CD4-positive, alpha-beta memory T cell (primary cell): ENCODE results near the gene SLC16A5. TPM values are rescaled to one million over a fixed set of nuclear protein-coding genes. Genes with fewer than 3 reads are reported as not detected.

Source experiments
- CTCF ChIA-PET: fragments of 350-600 bp; sonication (Branson Sonifier 250); formaldehyde crosslinking; loops from one replicate; lab custom pipeline; 2021; ENCODE audit warnings: inconsistent platforms; ENCODE audit not compliant: partially characterized antibody; lab: Charles Lee
- POLR2A ChIA-PET: fragments of 350-600 bp; sonication (Branson Sonifier 250); formaldehyde crosslinking; loops from one replicate; lab custom pipeline; 2021; ENCODE audit not compliant: partially characterized antibody; lab: Charles Lee
- DNase-seq, 5 donors: peaks; one replicate each; pipeline versions ENCODE4 v3.0.0 to v3.0.0-alpha.2; 2020 to 2022; ENCODE audit warnings: mixed read lengths in 1 of 5
- H3K27ac ChIP-seq: one replicate; pipeline ENCODE4 v1.7.0; 2013; ENCODE audit warnings: low read depth, low read length
- H3K27me3 ChIP-seq: 2 replicates; pipeline ENCODE4 v1.7.0; 2013; ENCODE audit warnings: mild to moderate bottlenecking, low read length, moderate library complexity; ENCODE audit not compliant: insufficient read depth
- H3K36me3 ChIP-seq: 2 replicates; pipeline ENCODE4 v1.7.0; 2013; ENCODE audit warnings: mild to moderate bottlenecking, low read length, moderate library complexity; ENCODE audit not compliant: insufficient read depth
- H3K4me1 ChIP-seq: 2 replicates; pipeline ENCODE4 v1.7.0; 2013; ENCODE audit warnings: mild to moderate bottlenecking, low read length, moderate library complexity; ENCODE audit not compliant: insufficient read depth
- H3K4me3 ChIP-seq, 2 donors: one replicate each; pipeline ENCODE4 v1.7.0; 2013; ENCODE audit warnings: low read length in 2 of 2, mild to moderate bottlenecking in 1 of 2
- H3K9me3 ChIP-seq, 2 donors: one replicate each; pipeline ENCODE4 v1.7.0; 2013; ENCODE audit warnings: low read length in 2 of 2, control low read depth in 1 of 2; ENCODE audit not compliant: control insufficient read depth in 1 of 2
- H3K27ac Mint-ChIP-seq, 7 donors: one replicate each; pipeline ENCODE4 v1.8.0; 2020 to 2021; ENCODE audit warnings: mixed read lengths in 7 of 7, mild to moderate bottlenecking in 6 of 7, inconsistent platforms in 3 of 7, moderate library complexity in 3 of 7
- H3K27me3 Mint-ChIP-seq, 2 donors: one replicate each; pipeline ENCODE4 v1.8.0; 2020 to 2021; ENCODE audit warnings: mixed read lengths in 2 of 2
- H3K36me3 Mint-ChIP-seq, 2 donors: one replicate each; pipeline ENCODE4 v1.8.0; 2020 to 2021; ENCODE audit warnings: mixed read lengths in 2 of 2, inconsistent platforms in 1 of 2, mild to moderate bottlenecking in 1 of 2
- H3K4me1 Mint-ChIP-seq, 4 donors: one replicate each; pipeline ENCODE4 v1.8.0; 2020 to 2021; ENCODE audit warnings: mixed read lengths in 4 of 4, mild to moderate bottlenecking in 1 of 4
- H3K4me3 Mint-ChIP-seq, 8 donors: one replicate each; pipeline ENCODE4 v1.8.0; 2020 to 2021; ENCODE audit warnings: mixed read lengths in 8 of 8, mild to moderate bottlenecking in 7 of 8, moderate library complexity in 6 of 8, inconsistent platforms in 3 of 8
- H3K9me3 Mint-ChIP-seq, 8 donors: one replicate each; pipeline ENCODE4 v1.8.0; 2020 to 2021; ENCODE audit warnings: mixed read lengths in 8 of 8, mild to moderate bottlenecking in 5 of 8, inconsistent platforms in 3 of 8, moderate library complexity in 1 of 8
- intact Hi-C: fragments of 100-400 bp; cut with micrococcal nuclease; formaldehyde crosslinking; loops from one replicate; pipeline ENCODE4 v1.15.1; 2023
- polyA plus RNA-seq, 2 donors: library from polyadenylated mRNA; unstranded; fragments of 300-500 nt; fragmentation: Illumina TruSeq; gene quantifications; one replicate each; pipeline ENCODE4 v1.2.3, GENCODE V29; 2021
- total RNA-seq, 2 experiments: library from RNA; stranded (reverse); gene quantifications; one replicate each; pipeline ENCODE4 v1.2.3, GENCODE V29; 2021

Gene SLC16A5
- total and polyA plus RNA-seq, 4 experiments from 2014 or later = 2.9 to 13.9 (median 8.1) TPM

DNA sequence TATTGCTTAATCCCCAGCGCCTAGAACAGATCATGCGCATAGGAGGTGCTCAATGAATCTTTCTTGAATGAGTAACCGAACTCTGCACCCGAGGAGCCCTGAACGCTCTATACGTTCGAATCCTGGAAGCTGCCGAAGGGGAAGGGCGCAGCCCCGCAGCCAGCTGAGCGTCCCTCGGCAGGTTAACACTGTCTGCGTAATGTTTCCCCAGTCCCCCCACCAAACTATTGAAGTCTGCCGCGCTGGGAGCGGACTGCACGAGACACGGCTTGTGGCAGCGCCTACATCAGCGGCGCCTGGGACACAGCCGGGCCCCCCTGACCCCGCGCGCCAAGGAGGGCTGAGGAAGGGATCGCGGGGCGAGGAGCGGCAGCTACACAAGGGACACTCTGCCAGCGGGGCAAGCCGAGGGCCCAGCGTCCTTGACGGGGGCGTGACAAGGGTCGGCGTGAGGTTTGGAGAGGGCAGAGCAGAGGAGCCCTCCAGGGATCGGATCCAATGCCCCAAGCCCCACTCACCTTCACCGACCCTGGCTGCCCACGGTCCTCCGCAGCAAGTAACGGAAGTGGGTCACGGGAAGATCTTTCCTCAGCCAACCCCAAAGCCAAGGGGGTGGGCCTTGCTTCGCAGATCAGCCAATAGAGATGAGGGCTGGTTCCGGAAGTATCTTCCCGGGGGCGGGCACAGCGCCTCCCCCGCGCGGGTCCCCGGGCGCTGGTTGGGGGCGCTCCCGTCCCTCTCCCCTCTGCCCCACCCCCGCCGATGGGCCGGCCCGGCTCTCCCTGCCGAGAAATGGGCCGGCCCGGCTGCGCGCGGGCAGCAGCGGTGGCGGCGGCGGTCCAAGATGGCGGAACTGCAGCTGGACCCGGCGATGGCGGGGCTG is 41.1 kb upstream of the SLC16A5 start, which contains the start of the genes ATP5PD and KCTD2:
ATP5PD (minus strand) TSS at position 563 of the 883 bp plus-strand sequence. CDS start 4,319 bp downstream, outside the sequence.
KCTD2 (plus strand) TSS at position 819 of the 883 bp plus-strand sequence; CDS start at position 845, 26 bp downstream.
- peaks cover 25 to 62% (median 40%) of the 10 kb centered on the region in 4 donors for H3K4me1 Mint-ChIP-seq
- peak within 1 kb of the TSS; percentile 95 to 100 (median 97) for H3K4me3 Mint-ChIP-seq
- ChIA-PET POLR2A (interaction anchor here (0.5 to 4.9 kb wide), 18 partner anchors 10 to 1520 kb away, joined by 3 to 119 read pairs (median 4); partner anchors contain the start of genes ARMC7, GRB2, MRPL58 and SLC16A5), CTCF (interaction anchor here (0.9 to 3.5 kb wide), 3 partner anchors 11 to 67 kb away, joined by 3 to 16 read pairs (median 3); partner anchors contain the start of gene MRPL58)
- H3K9me3 ChIP-seq = no peaks in the 10 kb centered on the region
- peak within 1 kb of the TSS; percentile 85 for H3K27ac ChIP-seq
- DNase-seq = peak; percentile 92 to 95 (median 94)
- H3K4me3 ChIP-seq = peak within 1 kb of the TSS; percentile 62 to 96
- peaks cover 30% of the 10 kb centered on the region for H3K4me1 ChIP-seq
- H3K36me3 ChIP-seq = peaks cover 7% of the 10 kb centered on the region
- H3K27me3 Mint-ChIP-seq = no peaks in the 10 kb centered on the region
- intact Hi-C loops = loop anchor here (1.0 to 2.0 kb wide), 7 partner anchors 10 to 620 kb away; partner anchors contain the start of genes ARMC7, HID1, MRPL58 and RECQL5
- H3K9me3 Mint-ChIP-seq = no peaks in the 10 kb centered on the region
- peaks cover 8 to 39% of the 10 kb centered on the region in 2 donors for H3K36me3 Mint-ChIP-seq
- peak within 1 kb of the TSS; percentile 96 to 98 (median 97) for H3K27ac Mint-ChIP-seq
- no peaks in the 10 kb centered on the region for H3K27me3 ChIP-seq

DNA sequence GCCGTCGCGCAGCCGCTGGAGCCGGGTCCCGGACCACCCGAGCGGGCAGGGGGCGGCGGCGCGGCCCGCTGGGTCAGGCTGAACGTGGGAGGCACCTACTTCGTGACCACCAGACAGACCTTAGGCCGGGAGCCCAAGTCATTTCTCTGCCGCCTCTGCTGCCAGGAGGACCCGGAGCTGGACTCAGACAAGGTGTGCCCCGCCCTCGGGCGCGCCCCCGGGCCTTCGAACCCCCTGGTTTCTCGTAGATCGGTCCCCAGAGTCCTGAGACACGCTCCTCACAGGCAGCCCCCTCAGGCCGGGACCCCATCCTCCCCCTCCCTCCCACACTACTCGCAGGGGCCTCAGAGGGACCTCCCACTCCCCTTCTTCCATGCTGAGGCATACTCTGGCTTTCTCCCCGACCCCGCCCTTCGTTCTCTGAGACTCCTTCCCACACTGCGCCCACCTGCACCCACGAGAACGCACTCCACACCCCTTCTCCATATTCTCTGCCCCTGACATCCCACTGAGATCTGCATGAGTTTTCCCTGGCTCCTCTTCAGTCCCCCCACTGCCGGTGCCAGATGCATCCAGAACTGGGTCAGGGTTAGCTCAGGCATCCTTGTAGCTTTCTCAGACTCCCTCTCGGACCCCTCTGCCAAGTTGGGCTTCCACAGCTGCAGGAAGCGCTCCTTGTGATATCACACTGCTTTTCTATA is 40.2 kb upstream of the SLC16A5 start:
- H3K27me3 Mint-ChIP-seq = no peaks in the 10 kb centered on the region
- no peaks in the 10 kb centered on the region for H3K9me3 Mint-ChIP-seq
- H3K27ac Mint-ChIP-seq = peak overlapping the region; percentile 88 to 98 (median 92)
- intact Hi-C loops = loop anchor here (1.0 to 2.0 kb wide), 6 partner anchors 11 to 619 kb away; partner anchors contain the start of genes ARMC7, HID1, RECQL5 and SAP30BP
- H3K4me3 Mint-ChIP-seq = peak overlapping the region; percentile 87 to 100 (median 95)
- ChIA-PET CTCF (interaction anchor here (1.6 to 3.5 kb wide), 4 partner anchors 12 to 310 kb away, joined by 3 to 16 read pairs (median 14); partner anchors contain the start of gene MRPL58), POLR2A (interaction anchor here (0.8 to 4.9 kb wide), 17 partner anchors 11 to 358 kb away, joined by 3 to 119 read pairs (median 4); partner anchors contain the start of genes ARMC7, CDR2L, GRB2 and JPT1)
- H3K9me3 ChIP-seq = no peaks in the 10 kb centered on the region
- DNase-seq = peak in 3 of 5 donors; percentile 11 to 53 (median 22)
- H3K36me3 Mint-ChIP-seq = peaks cover 14 to 34% of the 10 kb centered on the region in 2 donors
- H3K4me1 ChIP-seq = peaks cover 30% of the 10 kb centered on the region
- peaks cover 5% of the 10 kb centered on the region for H3K36me3 ChIP-seq
- H3K4me3 ChIP-seq = peak overlapping the region; percentile 51 to 62
- H3K27me3 ChIP-seq = no peaks in the 10 kb centered on the region
- peak overlapping the region; percentile 53 for H3K27ac ChIP-seq
- peaks cover 25 to 60% (median 41%) of the 10 kb centered on the region in 4 donors for H3K4me1 Mint-ChIP-seq

DNA sequence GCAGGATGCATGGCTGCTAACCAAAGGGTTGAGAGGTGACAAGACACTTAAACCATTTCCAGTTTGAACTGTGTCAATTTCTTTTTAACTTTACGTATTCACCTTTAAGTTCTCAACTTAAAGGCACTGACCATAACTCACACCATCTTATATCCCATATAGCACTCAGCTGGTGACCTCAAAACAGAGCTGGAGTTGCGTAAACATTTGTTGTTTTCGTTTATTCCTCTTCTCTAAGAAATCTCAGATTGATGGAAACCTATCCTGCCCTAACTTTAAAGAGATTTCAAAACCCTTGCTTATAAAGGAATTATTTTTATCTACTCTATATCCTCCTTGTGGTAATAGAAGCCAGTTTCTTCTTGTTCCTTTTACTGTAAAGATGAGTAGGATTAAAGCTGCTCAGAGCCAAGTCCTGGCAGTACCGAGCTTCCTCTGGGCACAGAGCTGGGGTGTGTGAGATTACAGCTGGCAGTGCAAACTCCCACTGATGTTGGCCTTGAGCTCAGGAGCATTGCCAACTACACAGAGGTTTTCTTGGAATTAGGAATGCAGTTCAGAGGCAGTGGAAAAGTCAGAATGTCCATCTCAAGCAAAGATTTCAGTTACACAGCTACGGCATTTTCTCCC is 39.4 kb upstream of the SLC16A5 start:
- no peaks in the 10 kb centered on the region for H3K27me3 Mint-ChIP-seq
- H3K36me3 Mint-ChIP-seq = peaks cover 21 to 39% of the 10 kb centered on the region in 2 donors
- CTCF ChIA-PET = interaction anchor here (0.8 to 3.5 kb wide), 6 partner anchors 10 to 311 kb away, joined by 3 to 16 read pairs (median 8); partner anchors contain the start of gene MRPL58
- Histone ChIP-seq H3K4me1 (peaks cover 30% of the 10 kb centered on the region), H3K4me3 (peak overlapping the region in 1 of 2 donors; percentile 62), H3K27ac (no peak overlapping the region), H3K27me3 (no peaks in the 10 kb centered on the region), H3K9me3 (no peaks in the 10 kb centered on the region), H3K36me3 (peaks cover 12% of the 10 kb centered on the region)
- peak overlapping the region; percentile 88 to 98 (median 92) for H3K27ac Mint-ChIP-seq
- H3K4me3 Mint-ChIP-seq = peak overlapping the region; percentile 87 to 100 (median 95)
- peaks cover 25 to 64% (median 43%) of the 10 kb centered on the region in 4 donors for H3K4me1 Mint-ChIP-seq
- POLR2A ChIA-PET = interaction anchor here (0.8 to 4.9 kb wide), 11 partner anchors 12 to 158 kb away, joined by 3 to 119 read pairs (median 6); partner anchors contain the start of genes ARMC7, CDR2L, JPT1 and MRPL58
- H3K9me3 Mint-ChIP-seq = no peaks in the 10 kb centered on the region
- intact Hi-C loops = no loop called here
- no peak for DNase-seq

DNA sequence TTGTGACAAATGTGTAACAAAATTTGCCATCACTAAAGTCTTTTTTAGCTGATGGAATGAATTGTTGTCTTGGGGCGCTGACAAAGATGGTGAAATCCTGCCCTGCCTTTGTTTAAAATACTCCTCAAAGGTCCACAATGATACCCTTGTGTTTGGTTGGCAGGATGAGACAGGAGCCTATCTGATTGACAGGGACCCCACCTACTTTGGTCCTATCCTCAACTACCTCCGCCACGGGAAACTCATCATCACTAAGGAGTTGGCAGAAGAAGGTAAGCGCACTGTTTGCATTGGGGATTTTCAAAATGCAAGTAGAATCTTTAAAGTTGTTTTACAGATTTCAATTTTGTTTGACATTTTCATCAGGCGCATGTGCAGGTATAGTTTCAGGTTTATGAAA is 38.7 kb upstream of the SLC16A5 start:
- Mint-ChIP-seq H3K4me1 (peaks cover 25 to 60% (median 41%) of the 10 kb centered on the region in 4 donors), H3K9me3 (no peaks in the 10 kb centered on the region), H3K27ac (peak overlapping the region in 5 of 7 donors; percentile 5 to 97 (median 88)), H3K27me3 (no peaks in the 10 kb centered on the region), H3K36me3 (peaks cover 18 to 38% of the 10 kb centered on the region in 2 donors), H3K4me3 (peak overlapping the region in 3 of 8 donors; percentile 9 to 39 (median 13))
- H3K27ac ChIP-seq = no peak overlapping the region
- no peaks in the 10 kb centered on the region for H3K9me3 ChIP-seq
- H3K27me3 ChIP-seq = no peaks in the 10 kb centered on the region
- no peak for DNase-seq
- peaks cover 18% of the 10 kb centered on the region for H3K36me3 ChIP-seq
- POLR2A ChIA-PET = interaction anchor here (0.8 to 4.9 kb wide), 8 partner anchors 9 to 157 kb away, joined by 3 to 119 read pairs (median 4); partner anchors contain the start of genes ARMC7, JPT1, MRPL58 and NUP85
- H3K4me3 ChIP-seq = no peak overlapping the region
- intact Hi-C loops = no loop called here
- CTCF ChIA-PET = interaction anchor here (0.8 to 3.5 kb wide), 8 partner anchors 10 to 311 kb away, joined by 3 to 16 read pairs (median 3); partner anchors contain the start of gene MRPL58
- peaks cover 30% of the 10 kb centered on the region for H3K4me1 ChIP-seq

DNA sequence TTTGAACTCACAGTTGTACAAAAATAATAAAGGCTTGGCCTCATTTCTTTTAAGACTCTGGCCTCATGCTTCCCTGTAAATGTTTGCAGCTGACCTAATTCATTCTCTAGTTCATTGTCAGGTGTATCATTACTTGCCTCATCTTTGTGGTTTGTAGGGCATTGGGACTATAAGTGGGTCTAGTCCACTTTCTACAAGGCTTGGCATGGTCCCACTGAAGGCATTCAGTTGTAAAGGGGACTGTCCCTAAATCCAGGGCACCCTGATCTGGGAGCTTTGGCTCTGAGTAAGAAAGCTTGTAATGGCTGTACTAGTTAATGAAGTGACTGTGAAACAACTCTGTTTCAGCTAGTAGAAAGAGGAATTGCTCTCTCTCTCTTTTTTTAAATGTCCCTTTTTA is 38.0 kb upstream of the SLC16A5 start:
- H3K9me3 Mint-ChIP-seq = no peaks in the 10 kb centered on the region
- no peak overlapping the region for H3K4me3 ChIP-seq
- DNase-seq = no peak
- peak overlapping the region in 2 of 8 donors; percentile 9 to 39 for H3K4me3 Mint-ChIP-seq
- no peaks in the 10 kb centered on the region for H3K9me3 ChIP-seq
- H3K27me3 ChIP-seq = no peaks in the 10 kb centered on the region
- no peaks in the 10 kb centered on the region for H3K27me3 Mint-ChIP-seq
- H3K27ac Mint-ChIP-seq = peak overlapping the region in 4 of 7 donors; percentile 23 to 50 (median 29)
- peaks cover 25 to 56% (median 38%) of the 10 kb centered on the region in 4 donors for H3K4me1 Mint-ChIP-seq
- no peak overlapping the region for H3K27ac ChIP-seq
- H3K36me3 ChIP-seq = peaks cover 20% of the 10 kb centered on the region
- intact Hi-C loops = no loop called here
- CTCF ChIA-PET = interaction anchor here (0.7 to 3.5 kb wide), 6 partner anchors 10 to 122 kb away, joined by 3 to 16 read pairs (median 3); no protein-coding TSS in a partner anchor
- peaks cover 30% of the 10 kb centered on the region for H3K4me1 ChIP-seq
- POLR2A ChIA-PET = interaction anchor here (1.0 to 4.9 kb wide), 4 partner anchors 10 to 37 kb away, joined by 3 to 119 read pairs (median 23); partner anchors contain the start of gene MRPL58
- H3K36me3 Mint-ChIP-seq = peaks cover 18 to 43% of the 10 kb centered on the region in 2 donors

DNA sequence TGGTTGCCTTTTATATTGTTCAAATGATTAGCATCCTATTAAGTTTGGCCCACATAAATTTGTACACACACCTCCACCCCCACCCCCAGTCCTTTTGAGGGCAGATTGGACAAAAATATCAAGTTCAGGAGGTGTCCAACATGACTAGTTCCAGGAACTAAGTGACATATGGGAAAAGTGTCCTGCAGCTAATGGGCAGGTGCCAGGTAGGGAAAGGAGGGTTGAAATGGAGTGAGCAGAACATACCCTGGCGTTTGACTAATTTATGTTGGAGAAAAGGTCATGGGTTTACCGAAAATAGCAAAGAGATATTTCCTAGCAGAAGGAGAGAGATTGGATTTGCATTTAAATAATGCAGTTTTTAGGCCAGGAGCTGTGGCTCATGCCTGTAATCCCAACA is 35.8 kb upstream of the SLC16A5 start:
- H3K4me3 ChIP-seq = no peak overlapping the region
- H3K36me3 ChIP-seq = peaks cover 20% of the 10 kb centered on the region
- intact Hi-C loops = no loop called here
- H3K9me3 ChIP-seq = no peaks in the 10 kb centered on the region
- CTCF ChIA-PET = interaction anchor here (1.3 kb wide), 1 partner anchor 90 kb away, joined by 5 read pairs; no protein-coding TSS in a partner anchor
- no peaks in the 10 kb centered on the region for H3K27me3 ChIP-seq
- peaks cover 20% of the 10 kb centered on the region for H3K4me1 ChIP-seq
- Mint-ChIP-seq H3K4me1 (peaks cover 20 to 37% (median 30%) of the 10 kb centered on the region in 4 donors), H3K36me3 (peaks cover 25 to 48% of the 10 kb centered on the region in 2 donors), H3K4me3 (no peak overlapping the region), H3K9me3 (no peaks in the 10 kb centered on the region), H3K27ac (no peak overlapping the region), H3K27me3 (no peaks in the 10 kb centered on the region)
- POLR2A ChIA-PET = no interaction called here
- H3K27ac ChIP-seq = no peak overlapping the region
- DNase-seq = no peak
